ENCODE measurements around the gene WDR86.
A peak's percentile ranks its signal among the peaks of the same experiment; 100 is the strongest.

The WDR86 gene

GRCh38 chr7:151405588-151405987 lies 4.2 kb downstream of the WDR86 start:
- no peak for DNase-seq

GRCh38 chr7:151405056-151405455 lies 4.8 kb downstream of the WDR86 start:
- DNase-seq: no peak

GRCh38 chr7:151404216-151405011 lies 5.4 kb downstream of the WDR86 start:
- peak; percentile 70 for DNase-seq

- no peak for DNase-seq
Observed at GRCh38 chr7:151403764-151404163, 6.1 kb downstream of the WDR86 start.

- DNase-seq: no peak
Observed at GRCh38 chr7:151402029-151402835, 7.6 kb downstream of the WDR86 start.

GRCh38 chr7:151400626-151401315 lies 9.1 kb downstream of the WDR86 start:
- DNase-seq: no peak

- DNase-seq: no peak
Observed at GRCh38 chr7:151399906-151400305, 9.9 kb downstream of the WDR86 start.

- DNase-seq: no peak
Observed at GRCh38 chr7:151399305-151399601, 10.6 kb downstream of the WDR86 start.

GRCh38 chr7:151398446-151399304 lies 11.2 kb downstream of the WDR86 start:
- no peak for DNase-seq

- no peak for DNase-seq
Observed at GRCh38 chr7:151397026-151397425, 12.8 kb downstream of the WDR86 start.

- DNase-seq: no peak
Observed at GRCh38 chr7:151396328-151396970, 13.4 kb downstream of the WDR86 start.

GRCh38 chr7:151395036-151395367 lies 14.8 kb downstream of the WDR86 start:
- no peak for DNase-seq

GRCh38 chr7:151394076-151395035 lies 15.5 kb downstream of the WDR86 start:
- DNase-seq: no peak

- DNase-seq: peak; percentile 15
Observed at GRCh38 chr7:151393031-151393977, 16.5 kb downstream of the WDR86 start.

- no peak for DNase-seq
Observed at GRCh38 chr7:151392426-151392825, 17.4 kb downstream of the WDR86 start.

GRCh38 chr7:151392002-151392401 lies 17.8 kb downstream of the WDR86 start:
- DNase-seq: no peak

- DNase-seq: no peak
Observed at GRCh38 chr7:151391358-151391730, 18.5 kb downstream of the WDR86 start.

GRCh38 chr7:151390598-151391357 lies 19.1 kb downstream of the WDR86 start:
- no peak for DNase-seq

All from suppressor macrophage treated with lipopolysaccharide for 4 hours (primary cell).